GM21423 (cell line): ENCODE results near the gene TAOK2.
"Not testable (repeated sequence)": the region's sequence is repeated elsewhere in the genome, so short reads cannot be mapped to it uniquely, and the experiment has no call there.

Experiments
- ATAC-seq: cut with Tn5 transposase; IDR thresholded peaks from one replicate; pipeline ENCODE4 v1.9.1; 2021; ENCODE audit warnings: mild to moderate bottlenecking, moderate library complexity; ENCODE audit not compliant: unreplicated experiment

Gene TAOK2

DNA sequence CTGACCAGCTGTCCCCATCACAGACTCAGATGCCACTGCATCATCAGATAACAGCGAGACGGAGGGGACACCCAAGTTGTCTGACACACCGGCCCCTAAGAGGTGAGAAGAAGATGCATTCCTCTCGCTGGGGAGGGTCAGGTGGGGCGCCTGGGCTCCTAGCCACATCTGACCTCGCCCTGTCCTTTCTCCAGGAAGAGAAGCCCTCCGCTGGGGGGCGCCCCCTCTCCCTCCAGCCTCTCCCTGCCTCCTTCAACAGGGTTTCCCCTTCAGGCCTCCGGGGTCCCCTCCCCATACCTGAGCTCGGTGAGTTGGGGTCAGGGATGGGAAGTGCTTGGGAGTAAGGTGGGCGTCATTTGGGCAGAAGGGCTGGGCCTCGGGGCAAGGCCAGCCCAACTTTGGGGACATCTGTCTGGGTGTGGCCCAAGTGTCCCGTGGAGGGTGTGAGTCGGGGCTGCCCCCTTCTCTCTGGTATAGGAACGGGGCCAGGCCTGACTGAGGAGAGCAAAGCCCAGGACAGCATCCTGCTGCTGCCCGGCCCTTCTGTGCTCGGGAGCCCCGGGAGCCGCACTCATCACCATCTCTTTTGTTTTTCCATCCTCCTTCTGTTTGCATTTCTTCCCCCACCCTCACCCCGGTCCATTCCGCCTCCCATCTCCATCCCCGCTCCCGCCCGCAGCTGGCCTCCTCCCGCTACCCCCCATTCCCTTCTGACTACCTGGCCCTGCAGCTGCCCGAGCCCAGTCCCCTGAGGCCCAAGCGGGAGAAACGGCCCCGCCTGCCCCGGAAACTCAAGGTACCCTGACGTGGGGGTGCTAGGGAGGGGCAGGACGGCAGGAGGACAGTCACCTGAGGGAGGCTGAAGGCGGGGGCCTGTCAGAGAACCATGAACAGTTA, 27.3 kb downstream of the TAOK2 start:
- ATAC-seq, result no peak

DNA sequence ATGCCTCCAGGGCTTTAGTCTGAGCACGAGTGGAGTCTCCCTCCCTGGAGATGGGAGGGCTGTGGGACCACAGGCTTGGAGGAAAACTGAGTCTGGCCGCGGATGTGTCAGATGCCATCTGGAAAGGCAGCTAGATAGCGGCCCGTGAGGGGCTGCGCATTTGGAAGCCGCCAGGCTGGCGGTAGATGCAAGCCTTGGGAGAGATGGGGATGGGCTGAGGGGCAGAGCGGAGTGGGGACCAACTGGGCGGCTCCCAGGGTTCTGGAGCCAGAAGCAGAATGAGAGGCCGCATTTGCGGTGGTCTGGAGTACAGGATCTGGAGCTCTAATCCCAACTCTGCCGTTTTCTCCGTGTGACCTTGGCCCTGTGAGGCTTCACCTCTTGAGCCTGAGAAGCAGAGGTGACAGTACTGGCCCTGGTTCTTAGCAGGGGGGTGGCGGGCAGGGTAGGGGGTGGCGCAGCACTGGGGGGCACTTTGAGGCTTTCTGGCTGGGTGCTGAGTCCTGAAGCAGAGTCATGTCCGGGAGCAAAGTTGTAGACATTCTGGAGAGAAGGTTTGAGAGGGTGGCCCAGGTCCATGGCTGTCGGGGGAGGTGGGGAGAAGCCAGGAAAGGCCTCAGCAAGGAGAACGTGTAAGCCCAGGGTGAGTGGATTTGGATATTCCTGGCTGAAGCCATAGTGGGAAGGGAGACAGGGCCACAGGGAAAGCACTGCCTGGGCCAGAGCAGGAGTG, 29.1 kb downstream of the TAOK2 start:
- ATAC-seq, result no peak

DNA sequence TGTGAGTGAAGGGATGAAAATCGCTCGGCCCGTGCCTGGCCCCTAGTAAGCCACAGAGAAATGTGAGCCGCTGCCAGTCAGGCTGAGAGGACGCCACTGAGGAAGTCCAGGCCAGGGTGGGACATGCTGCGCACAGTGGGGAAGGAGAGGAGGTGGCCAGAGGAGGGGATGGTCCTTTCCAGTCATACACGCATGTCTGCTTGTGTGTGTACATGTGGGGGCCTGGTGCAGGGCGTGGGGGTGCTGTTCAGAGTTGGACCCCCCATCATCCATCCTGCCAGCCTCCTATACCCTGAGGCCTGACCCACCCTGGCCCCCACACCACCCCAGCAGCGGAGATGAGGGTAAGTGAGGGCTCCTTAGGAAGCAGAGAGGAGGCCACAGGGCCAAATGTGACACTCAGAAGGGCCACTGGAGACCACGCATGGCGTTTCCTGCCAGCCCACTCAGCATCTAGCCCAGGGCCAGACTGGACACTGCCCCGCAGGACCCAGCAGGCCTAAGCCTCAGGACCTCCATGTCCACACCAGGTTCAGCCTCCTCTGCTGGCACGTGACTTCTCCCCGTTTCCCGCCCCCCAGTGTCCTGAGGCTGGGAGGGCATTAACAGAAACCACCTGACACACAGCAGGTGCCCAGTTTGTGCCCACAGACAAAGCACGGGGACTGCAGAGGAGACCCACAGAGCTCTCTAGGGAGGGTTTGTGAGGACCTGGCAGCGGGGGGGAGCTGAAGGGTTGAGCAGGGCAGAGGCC, 30.2 kb downstream of the TAOK2 start:
- ATAC-seq, result no peak

DNA sequence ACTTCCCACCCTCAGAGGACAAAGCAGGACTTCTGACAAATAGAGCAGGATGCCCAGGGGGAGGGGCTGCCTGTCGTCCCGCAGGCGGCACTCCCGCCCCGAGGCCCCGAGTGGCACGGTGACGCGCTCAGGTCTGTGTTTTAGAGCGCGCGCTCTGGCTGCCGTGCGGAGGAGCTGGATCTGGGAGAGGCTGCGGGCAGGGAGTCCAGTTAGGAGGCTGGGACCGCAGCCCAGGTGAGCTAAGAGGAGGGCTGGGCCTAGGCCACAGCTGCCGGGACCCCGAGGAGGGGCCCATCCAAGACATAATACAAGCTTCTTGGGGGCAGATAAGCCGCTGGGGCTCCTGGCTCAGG, 30.7 kb downstream of the TAOK2 start:
- no peak for ATAC-seq

DNA sequence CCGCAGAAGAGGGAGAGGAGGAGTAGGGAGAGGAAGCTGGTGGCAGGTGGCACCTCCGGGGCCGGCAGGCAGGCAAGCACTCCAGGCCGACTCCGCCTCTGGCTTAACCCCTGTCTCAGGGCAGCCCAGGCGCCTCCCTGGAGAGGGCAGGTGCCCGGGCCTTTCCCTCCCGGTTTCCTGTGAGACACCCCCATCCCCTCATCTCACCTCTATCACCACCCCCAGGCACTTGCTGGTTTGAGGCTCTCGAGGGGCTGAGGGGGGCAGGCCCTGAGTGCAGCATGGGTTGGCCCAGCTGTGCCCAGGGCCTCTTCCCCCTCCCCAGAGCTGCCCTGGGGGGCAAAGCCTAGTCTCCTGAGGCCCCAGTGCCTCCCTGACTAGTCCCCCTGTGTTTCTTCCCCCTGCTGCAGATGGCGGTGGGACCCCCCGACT, 31.2 kb downstream of the TAOK2 start:
- ATAC-seq, result no peak

DNA sequence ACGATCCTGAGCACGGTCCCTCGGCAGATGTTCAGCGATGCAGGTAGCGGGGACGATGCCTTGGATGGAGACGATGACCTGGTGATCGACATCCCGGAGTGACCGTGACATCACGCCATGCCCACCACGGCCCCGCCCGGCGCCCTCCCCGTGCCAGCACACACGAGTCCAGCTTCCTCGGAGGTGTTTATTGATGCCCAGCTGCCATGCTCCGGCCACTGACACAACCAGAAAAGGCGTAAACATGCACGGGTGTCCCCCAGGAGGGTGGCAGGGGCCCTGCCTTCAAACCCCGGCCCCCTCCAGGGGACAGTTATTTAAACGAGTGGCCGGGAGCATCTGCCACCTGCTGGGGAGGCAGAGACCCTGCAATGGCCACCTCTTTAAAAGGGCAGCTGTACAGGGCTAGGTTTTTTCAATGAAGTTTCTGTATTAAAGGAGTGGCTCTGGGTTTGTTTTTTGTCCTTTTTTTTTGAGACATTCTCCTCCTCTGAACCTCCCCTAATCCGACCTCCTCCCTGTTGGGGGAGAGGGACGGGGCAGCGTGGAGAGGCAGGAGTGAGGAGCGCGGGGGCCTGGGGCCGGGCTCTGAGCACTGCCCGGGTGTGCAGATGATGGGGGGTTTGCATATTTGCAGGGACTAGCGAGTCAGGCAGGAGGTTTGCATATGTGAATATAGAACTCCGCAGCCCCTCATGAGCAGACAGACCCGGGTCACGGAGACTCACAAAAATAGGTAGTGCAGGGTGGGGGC, 31.9 kb downstream of the TAOK2 start:
- ATAC-seq, result no peak

DNA sequence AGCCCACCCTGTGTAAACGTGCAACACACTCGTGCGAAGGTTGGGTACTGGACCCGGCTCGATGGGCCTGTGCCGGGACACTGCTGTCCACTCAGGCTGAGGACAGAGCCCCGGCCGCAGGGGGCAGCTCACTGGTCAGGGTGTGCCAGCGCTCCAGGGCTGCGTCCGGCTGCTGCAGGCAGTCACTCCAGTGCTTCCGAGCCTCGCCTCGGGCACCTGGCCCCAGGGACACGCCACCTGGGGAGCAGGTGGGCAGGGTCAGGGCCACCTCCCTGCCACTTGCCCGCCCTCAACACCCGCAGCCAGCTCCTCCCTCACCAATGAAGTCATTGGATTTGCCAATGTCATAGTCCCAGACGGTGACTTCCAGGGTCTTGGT, 32.4 kb downstream of the TAOK2 start:
- ATAC-seq, result no peak

DNA sequence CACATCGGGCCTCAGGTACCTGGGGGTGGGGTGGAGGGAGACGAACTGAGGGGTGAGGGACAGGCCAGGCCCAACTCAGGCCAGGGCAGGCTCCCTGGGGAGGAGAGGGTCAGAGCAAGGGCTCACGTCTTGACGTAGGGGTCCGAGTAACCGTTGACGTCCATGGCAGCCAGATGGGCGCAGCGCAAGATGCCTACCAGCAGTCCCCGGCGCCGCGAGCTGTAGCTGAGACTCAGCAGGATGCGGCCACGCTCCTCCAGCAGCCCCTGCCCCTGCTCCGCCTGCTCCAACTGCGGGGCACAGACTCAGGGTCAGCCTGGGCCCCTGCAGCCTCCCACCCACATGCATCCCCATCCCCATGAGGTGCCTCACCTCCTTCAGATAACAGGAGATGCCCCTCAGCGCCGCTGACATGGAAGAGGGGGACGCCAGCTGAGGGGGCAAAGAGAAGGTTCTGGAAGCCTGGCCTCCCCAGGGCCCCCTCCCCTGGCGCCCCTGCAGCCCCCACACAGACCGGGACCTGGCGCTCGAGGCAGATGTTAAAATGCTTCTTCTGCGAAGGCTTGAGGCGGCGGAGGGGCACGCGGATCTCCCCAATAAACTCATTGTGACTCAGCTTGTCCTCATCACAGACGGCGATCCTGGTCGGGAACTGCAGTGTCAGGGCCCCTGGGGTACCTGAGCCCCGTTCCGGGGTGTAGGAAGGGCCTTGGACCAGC, 33.1 kb downstream of the TAOK2 start:
- no peak for ATAC-seq

DNA sequence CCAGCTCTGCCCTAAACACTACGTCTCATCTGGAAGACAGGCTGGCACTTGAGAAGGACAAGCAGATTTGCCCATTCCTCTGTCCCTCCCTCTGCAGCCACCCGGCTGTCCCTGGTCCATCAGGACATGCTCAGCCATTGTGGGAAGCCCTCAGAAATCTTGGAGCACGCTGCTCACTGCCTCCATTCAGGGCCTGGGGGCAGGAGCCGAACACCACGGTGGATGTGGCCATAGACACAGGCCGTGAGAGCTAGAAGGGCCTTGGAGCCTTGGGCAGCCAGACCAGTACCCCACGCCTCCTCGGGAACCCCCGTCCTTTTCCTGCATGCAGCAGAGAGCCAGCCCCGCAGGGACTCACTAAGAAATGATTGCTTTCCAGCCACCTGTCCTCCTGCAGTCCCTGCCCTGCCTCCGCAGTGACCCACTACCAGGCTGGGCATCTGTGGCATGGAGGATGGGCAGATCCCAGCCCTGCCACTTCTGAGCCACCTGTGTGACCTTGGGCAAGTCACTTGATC, 33.8 kb downstream of the TAOK2 start:
- ATAC-seq, result no peak

DNA sequence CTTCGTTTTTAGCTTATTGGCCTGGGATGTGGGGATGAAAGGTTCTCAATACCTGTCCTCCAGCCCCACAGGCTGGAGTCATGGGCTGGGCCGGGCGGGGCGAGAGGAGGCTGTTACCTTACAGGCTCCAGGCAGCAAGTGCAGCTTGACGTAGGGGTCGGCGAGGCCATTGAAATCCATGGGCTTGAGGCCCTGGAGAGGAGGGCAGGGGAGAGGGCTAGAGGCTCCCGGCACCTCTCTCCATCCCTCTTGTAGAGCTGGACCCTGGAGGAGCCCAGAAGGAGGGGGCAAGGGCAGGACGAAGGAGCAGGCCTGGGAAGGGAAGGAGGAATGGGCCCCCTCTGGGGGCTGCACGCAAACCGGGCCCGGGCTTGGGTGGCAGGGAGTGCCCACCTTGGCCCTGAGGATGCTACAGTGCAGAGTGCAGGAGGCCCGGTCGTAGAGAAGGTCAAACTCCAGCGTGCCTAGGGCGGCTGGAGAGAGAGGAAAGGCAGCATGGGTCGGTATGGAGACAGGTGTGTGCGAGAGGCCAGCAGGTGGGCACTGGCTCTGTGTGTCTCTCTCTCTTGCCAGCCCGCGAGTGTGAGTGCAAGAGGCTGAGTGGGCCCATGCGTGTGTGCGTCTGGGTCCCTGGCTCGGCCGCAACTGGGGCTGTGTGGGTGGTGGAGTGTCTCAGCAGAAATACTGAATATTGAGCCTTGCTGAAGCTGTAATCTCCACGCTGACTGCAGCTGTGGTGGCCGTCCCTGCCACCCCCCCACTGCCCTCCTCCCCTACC, 35.6 kb downstream of the TAOK2 start:
- no peak for ATAC-seq

DNA sequence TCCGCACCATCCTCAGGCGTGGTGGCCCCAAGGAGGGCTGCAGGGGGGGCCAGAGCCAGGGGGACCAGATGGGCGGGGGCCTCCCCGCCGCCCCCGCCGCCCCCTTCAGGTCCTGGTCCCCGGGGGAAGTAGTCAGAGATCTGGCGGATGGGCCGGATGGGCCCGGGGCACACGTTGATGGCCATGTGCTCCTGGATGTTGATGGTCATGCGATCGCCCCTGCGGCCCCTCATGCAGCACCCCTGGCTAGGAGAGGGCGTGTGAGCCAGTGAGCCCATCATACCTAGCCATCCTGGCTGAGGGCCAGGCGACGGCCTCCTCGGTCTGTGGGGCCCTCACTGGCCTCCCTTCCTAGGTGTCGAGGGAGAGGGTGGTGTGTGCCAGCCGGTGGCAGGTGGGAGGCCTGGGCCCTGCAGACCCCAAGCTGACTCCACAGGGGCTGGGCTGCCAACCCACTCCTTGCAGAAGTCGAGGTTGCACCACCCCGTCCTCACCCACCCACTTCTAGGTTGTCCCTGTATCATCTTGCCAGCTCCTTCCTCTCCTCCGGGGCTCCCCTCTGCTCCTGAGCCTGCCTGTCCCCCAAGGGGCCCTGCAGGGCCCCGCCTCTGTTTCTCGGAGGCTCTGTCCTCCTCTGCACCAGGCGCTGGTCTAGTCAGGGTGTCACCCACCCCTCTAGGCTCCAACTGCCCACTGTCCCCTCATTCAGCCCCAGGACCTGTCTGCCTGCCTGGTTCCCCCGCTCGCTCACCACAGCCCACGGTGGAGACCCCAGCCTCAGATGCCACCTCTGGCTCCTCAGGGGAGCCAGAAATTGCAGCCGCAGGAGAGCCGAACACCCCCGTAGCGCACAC, 36.5 kb downstream of the TAOK2 start:
- no peak for ATAC-seq

DNA sequence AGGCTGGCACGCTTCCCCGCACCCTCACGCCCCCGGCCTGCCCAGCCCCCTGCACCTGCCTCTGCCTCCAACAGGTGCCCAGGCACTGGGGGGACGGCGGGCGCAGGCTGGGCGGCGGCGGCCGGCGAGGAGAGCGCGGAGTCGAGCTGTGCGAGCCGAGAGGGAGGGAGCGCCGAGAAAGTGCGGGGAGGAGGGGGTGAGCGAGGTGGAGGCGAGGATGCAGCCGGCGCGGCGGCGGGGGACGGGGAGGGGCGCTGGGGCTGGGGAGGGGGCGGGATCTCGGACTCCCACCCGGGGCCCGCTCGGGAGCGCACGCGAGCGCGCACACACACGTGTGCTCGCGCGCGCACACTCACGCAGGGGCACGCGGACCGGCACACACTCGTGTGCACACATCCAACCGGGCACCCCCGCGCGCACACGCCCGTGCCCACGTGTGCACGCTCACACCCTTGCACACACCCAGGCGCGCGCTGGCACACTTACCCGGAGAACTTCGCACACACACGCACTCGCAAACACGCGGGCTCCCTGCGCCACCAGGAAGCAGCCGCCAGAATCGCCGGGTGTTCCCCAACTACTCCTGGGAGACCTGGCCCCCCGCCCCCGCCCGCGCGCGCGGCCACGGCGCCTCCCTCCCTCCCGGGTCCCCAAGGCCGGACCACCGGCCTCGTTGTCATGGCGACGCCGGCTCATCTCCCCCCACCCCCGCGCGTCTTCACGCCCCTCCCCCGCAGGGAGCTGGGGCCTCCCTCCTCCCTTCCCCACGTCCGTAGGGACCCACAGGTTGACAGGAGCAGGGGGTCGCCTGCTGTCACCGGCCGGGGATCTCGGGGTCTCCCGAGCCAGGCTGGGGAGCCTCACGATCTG, 37.4 kb downstream of the TAOK2 start, which contains the start of gene DOC2A:
DOC2A (minus strand) TSS at position 184 of the 870 bp plus-strand sequence. CDS start 805 bp downstream, outside the sequence.
- no peak for ATAC-seq

DNA sequence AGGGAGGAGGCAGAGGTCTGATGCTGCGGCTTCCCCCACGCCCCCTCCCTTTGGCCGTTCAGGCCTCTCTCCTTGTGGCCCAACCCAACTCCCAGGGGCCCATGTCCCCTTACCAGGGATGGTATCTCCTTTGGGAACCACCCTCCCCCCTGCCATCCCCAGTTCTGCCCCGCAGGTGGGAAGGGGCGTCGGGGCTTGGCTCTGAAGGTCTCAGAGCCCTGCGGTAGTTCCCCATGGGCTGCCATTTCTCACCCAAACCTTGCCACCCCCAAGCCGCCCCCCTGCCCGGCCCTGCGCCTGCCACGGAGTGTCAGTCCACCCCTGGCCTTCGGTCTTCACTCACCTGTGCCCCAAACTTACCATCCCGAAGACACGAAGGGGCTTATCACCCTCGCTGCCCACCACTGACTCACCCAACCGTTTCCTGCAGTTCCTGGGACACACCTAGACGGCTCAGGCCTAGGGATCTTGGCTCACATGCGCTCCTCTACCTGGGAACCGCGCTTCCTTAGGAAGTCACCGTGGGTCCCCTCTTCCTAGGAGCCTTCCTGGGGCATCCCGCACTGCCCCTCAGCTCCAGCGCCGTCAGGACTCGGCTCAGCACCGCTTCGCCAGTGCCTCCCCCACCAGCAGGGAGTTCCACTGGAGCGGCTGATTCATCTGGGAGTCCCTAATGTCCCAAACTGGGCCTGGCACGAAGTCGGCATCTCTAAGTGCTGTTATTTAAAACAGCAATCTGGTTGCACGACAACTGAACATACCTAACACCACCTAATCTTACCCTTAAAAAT, 38.2 kb downstream of the TAOK2 start:
- ATAC-seq, result no peak

DNA sequence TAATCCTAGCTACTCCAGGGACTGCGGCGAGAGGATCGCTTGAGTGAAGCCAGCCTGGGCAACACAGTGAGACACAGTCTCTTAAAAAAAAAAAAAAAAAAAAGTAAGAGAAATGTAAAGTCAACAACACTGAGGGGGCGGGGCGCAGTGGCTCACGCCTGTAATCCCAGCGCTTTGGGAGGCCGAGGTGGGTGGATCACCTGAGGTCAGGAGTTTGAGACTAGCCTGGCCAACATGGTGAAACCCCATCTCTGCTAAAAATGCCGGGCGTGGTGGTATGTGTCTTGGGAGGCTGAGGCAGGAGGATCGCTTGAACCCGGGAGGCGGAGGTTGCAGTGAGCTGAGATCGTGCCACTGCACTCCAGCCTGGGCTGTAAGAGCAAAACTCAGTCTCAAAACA, 38.9 kb downstream of the TAOK2 start:
- ATAC-seq, result not testable (repeated sequence)

DNA sequence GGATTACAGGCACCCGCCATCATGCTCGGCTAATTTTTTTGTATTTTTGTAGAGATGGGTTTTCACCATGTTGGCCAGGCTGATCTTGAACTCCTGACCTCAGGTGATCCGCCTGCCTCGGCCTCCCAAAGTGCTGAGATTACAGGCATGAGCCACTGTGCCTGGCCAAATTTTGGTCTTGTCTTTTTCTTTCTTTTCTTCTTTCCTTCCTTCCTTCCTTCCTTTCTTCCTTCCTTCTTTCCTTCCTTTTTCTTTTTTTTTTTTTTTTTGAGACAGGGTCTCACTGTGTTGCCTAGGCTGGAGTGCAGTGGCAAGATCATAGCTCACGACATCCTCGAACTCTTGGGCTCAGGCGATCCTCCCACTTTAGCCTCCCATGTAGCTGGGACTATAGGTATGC, 41.8 kb downstream of the TAOK2 start:
- not testable (repeated sequence) for ATAC-seq

DNA sequence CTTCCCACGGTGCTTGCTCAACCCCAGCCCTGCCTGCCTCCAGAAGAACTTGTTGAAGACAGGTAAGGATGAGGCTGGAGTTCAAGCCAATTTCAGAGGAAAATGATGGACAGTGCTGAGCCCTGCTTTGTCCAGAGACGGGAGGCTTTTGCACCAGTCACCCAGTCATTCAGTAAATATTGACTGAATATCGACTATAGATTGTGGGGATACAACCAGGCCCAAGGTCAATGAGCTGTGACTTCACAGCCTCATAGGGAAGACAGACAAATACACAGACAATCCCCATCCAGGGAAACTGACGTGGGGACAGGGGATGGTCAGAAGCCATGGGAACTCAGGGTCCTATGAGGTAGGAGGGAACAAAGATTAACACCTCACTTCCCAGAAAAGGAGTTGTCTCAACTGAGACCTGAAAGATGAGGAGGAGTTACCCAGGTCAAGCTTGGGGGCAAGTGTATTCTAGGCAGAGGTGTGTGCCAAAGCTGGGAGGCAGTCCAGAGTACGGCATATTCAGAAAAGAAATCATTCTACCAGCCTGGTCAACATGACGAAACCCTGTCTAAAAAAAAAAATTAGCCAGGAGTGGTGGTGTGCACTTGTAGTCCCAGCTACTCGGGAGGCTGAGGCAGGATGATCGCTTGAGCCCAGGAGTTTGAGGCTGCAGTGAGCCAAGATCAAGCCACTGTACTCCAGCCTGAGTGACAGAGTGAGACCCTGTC, 43.0 kb downstream of the TAOK2 start:
- ATAC-seq, result no peak
